Sigmoid colon (tissue), 7 donors: ENCODE results near the gene TSPAN4. TPM values are rescaled to one million over a fixed set of nuclear protein-coding genes. Genes with fewer than 3 reads are reported as not detected.

Experiments
- DNase-seq: peaks from one replicate; pipeline ENCODE4 v3.0.0-alpha.2; 2019
- H3K27ac ChIP-seq, 4 donors: fragments of 200-600 bp; sonication (generic); one replicate each; pipeline ENCODE4 v1.5.1; 2016 to 2019; ENCODE audit warnings: mild to moderate bottlenecking in 1 of 4
- H3K27me3 ChIP-seq, 3 donors: fragments of 200-600 bp; sonication (generic); one replicate each; pipeline ENCODE4 v1.5.1; 2019; ENCODE audit warnings: mild to moderate bottlenecking in 1 of 3
- H3K36me3 ChIP-seq, 4 donors: fragments of 200-600 bp; sonication (generic); one replicate each; pipeline ENCODE4 v1.5.1; 2016 to 2019
- H3K4me1 ChIP-seq, 4 donors: fragments of 200-600 bp; sonication (generic); one replicate each; pipeline ENCODE4 v1.5.1; 2017 to 2019
- H3K4me3 ChIP-seq, 4 donors: fragments of 200-600 bp; sonication (generic); one replicate each; pipeline ENCODE4 v1.5.1; 2017 to 2019; ENCODE audit warnings: mild to moderate bottlenecking in 2 of 4, moderate library complexity in 1 of 4
- H3K9me3 ChIP-seq, 4 donors: fragments of 200-600 bp in 3 of 4; sonication (generic) in 3 of 4; one replicate each; pipeline versions ENCODE4 v1.5.1 to v1.6.1; 2013 to 2019
- CTCF ChIP-seq, 4 experiments: fragments of 450-650 bp in 3 of 4; fragments of 200-600 bp in 1 of 4; IDR thresholded peaks; one replicate each; pipeline ENCODE4 v1.5.1; 2016 to 2019; ENCODE audit warnings: antibody characterized with exemption in 4 of 4, mild to moderate bottlenecking in 3 of 4, moderate library complexity in 2 of 4
- EP300 ChIP-seq, 4 donors: sonication (generic); formaldehyde crosslinking; IDR thresholded peaks; one replicate each; pipeline ENCODE4 v1.6.1; 2017; ENCODE audit warnings: antibody characterized with exemption in 4 of 4
- POLR2A ChIP-seq, 2 donors: fragments of 450-650 bp; IDR thresholded peaks; one replicate each; pipeline ENCODE4 v1.6.1; 2016; ENCODE audit warnings: antibody characterized with exemption in 2 of 2, mild to moderate bottlenecking in 2 of 2, moderate library complexity in 2 of 2
- POLR2AphosphoS5 ChIP-seq, 4 donors: sonication (generic); formaldehyde crosslinking; IDR thresholded peaks; one replicate each; pipeline ENCODE4 v1.6.1; 2017; ENCODE audit warnings: antibody characterized with exemption in 4 of 4
- WGBS, 2 donors: extraction: QIAGEN DNeasy Blood & Tissue Kit; methylation state at CpG; one replicate each; pipeline ENCODE4 v1.1.7; 2013; 5-methylcytosine and 5-hydroxymethylcytosine counted together
- intact Hi-C: fragments of 100-400 bp; cut with DNase I; formaldehyde crosslinking; loops from one replicate; pipeline ENCODE4 v1.15.1; 2023
- polyA plus RNA-seq, 3 donors: library from polyadenylated mRNA; stranded (reverse); fragments of 200-250 nt; gene quantifications; one replicate each; pipeline ENCODE4 v1.2.3, GENCODE V29; 2013
- total RNA-seq, 4 donors: library from RNA; depleted of rRNA; stranded (reverse); fragments of >200 nt; gene quantifications; one replicate each; pipeline ENCODE4 v1.1.0, GENCODE V29; 2016
- donor health status: healthy with polysubstance abuse.
- donor health status: Bipolar disorder and iron deficiency.
- donor health status: healthy.

Gene TSPAN4
- total and polyA plus RNA-seq, 7 donors: 8.8 to 92.7 (median 79.2) TPM

- Histone ChIP-seq H3K4me1 (peaks cover 0 to 20% (median 16%) of the 10 kb centered on the region in 4 donors), H3K9me3 (no peaks in the 10 kb centered on the region), H3K27ac (no peak overlapping the region), H3K36me3 (peaks cover 0 to 7% (median 0%) of the 10 kb centered on the region in 4 donors), H3K27me3 (no peaks in the 10 kb centered on the region), H3K4me3 (no peak overlapping the region)
- 41 to 67% methylated on average over 8 of the region's 8 CpGs for WGBS, 2 donors
- no peak for DNase-seq
- TF ChIP-seq EP300 (IDR thresholded peaks at IDR 0.05) (no peak), POLR2AphosphoS5 (IDR thresholded peaks at IDR 0.05) (no peak), POLR2A (IDR thresholded peaks at IDR 0.05) (no peak), CTCF (IDR thresholded peaks at IDR 0.05) (no peak)
- intact Hi-C loops: no loop called here
Observed at GRCh38 chr11:856397-856796, 13.7 kb downstream of the TSPAN4 start.

GRCh38 chr11:858053-858761 is 15.6 kb downstream of the TSPAN4 start:
- Histone ChIP-seq H3K27ac (no peak overlapping the region), H3K27me3 (no peaks in the 10 kb centered on the region), H3K36me3 (peaks cover 0 to 13% (median 0%) of the 10 kb centered on the region in 4 donors), H3K4me3 (no peak overlapping the region), H3K4me1 (peaks cover 0 to 28% (median 20%) of the 10 kb centered on the region in 4 donors), H3K9me3 (no peaks in the 10 kb centered on the region)
- WGBS, 2 donors: 77 to 86% methylated on average over 27 of the region's 27 CpGs
- intact Hi-C loops: no loop called here
- no peak for DNase-seq
- no peak for TF ChIP-seq CTCF (IDR thresholded peaks at IDR 0.05)
- TF ChIP-seq EP300 (IDR thresholded peaks at IDR 0.05): no peak
- no peak for TF ChIP-seq POLR2AphosphoS5 (IDR thresholded peaks at IDR 0.05)
- TF ChIP-seq POLR2A (IDR thresholded peaks at IDR 0.05): no peak

- intact Hi-C loops: no loop called here
Observed at GRCh38 chr11:858762-859339, 16.2 kb downstream of the TSPAN4 start.

GRCh38 chr11:859394-860131 is 16.9 kb downstream of the TSPAN4 start:
- DNase-seq: peak; percentile 93
- intact Hi-C loops: no loop called here
- Histone ChIP-seq H3K4me1 (peaks cover 0 to 28% (median 20%) of the 10 kb centered on the region in 4 donors), H3K9me3 (no peaks in the 10 kb centered on the region), H3K27ac (peak overlapping the region; percentile 65 to 79 (median 70)), H3K36me3 (peaks cover 0 to 24% (median 3%) of the 10 kb centered on the region in 4 donors), H3K4me3 (peak overlapping the region in 3 of 4 donors; percentile 20 to 28 (median 22)), H3K27me3 (no peaks in the 10 kb centered on the region)
- WGBS, 2 donors: 39 to 65% methylated on average over 31 of the region's 31 CpGs
- TF ChIP-seq POLR2A (IDR thresholded peaks at IDR 0.05) (no peak), POLR2AphosphoS5 (IDR thresholded peaks at IDR 0.05) (peak in 3 of 4 donors; percentile 20 to 35 (median 26))

More at GRCh38 chr11:858762-859339, 16.2 kb downstream of the TSPAN4 start:
- H3K27me3 ChIP-seq: no peaks in the 10 kb centered on the region
- no peaks in the 10 kb centered on the region for H3K9me3 ChIP-seq
- H3K36me3 ChIP-seq: peaks cover 0 to 18% (median 0%) of the 10 kb centered on the region in 4 donors
- no peak overlapping the region for H3K4me3 ChIP-seq
- TF ChIP-seq POLR2AphosphoS5 (IDR thresholded peaks at IDR 0.05) (no peak), CTCF (IDR thresholded peaks at IDR 0.05) (no peak), EP300 (IDR thresholded peaks at IDR 0.05) (no peak), POLR2A (IDR thresholded peaks at IDR 0.05) (no peak)
- peaks cover 0 to 28% (median 20%) of the 10 kb centered on the region in 4 donors for H3K4me1 ChIP-seq
- 81 to 92% methylated on average over 37 of the region's 37 CpGs for WGBS, 2 donors
- H3K27ac ChIP-seq: no peak overlapping the region
- DNase-seq: no peak
